ENCODE measurements around the gene COL5A2.

COL5A2 gene

DNA sequence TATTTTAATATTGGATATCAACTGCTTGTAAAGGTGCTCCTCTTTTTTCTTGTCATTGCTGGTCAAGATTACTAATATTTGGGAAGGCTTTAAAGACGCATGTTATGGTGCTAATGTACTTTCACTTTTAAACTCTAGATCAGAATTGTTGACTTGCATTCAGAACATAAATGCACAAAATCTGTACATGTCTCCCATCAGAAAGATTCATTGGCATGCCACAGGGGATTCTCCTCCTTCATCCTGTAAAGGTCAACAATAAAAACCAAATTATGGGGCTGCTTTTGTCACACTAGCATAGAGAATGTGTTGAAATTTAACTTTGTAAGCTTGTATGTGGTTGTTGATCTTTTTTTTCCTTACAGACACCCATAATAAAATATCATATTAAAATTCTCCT, 167.2 kb downstream of the COL5A2 start:
- H3K27me3 ChIP-seq (ENCODE audit: insufficient read depth, low read length, poor library complexity, severe bottlenecking): no peaks in the 10 kb centered on the region
- H3K79me2 ChIP-seq (ENCODE audit: insufficient read depth, low read length): no peaks in the 10 kb centered on the region
- no peaks in the 10 kb centered on the region for H4K20me1 ChIP-seq (ENCODE audit: insufficient read depth, low read length, poor library complexity, severe bottlenecking)
- H3K4me2 ChIP-seq (ENCODE audit: low read depth, low read length, poor library complexity, severe bottlenecking): no peak overlapping the region
- no peaks in the 10 kb centered on the region for H3K36me3 ChIP-seq (ENCODE audit: insufficient read depth, low read length)
- no peaks in the 10 kb centered on the region for H3F3A ChIP-seq (ENCODE audit: low read depth)
- H3K4me3 ChIP-seq (ENCODE audit: low read length, poor library complexity, severe bottlenecking): no peak overlapping the region
- H3K9ac ChIP-seq (ENCODE audit: low read depth, low read length, poor library complexity, severe bottlenecking): no peak overlapping the region
- no peaks in the 10 kb centered on the region for H3K9me2 ChIP-seq (replicated peaks; ENCODE audit: low read depth, low read length)
- no peaks in the 10 kb centered on the region for H3K9me3 ChIP-seq (ENCODE audit: insufficient read depth, low read depth, low read length)
- H3K4me1 ChIP-seq (ENCODE audit: insufficient read depth, low read length, poor library complexity, severe bottlenecking): no peaks in the 10 kb centered on the region
- H2AFZ ChIP-seq (ENCODE audit: low read length): no peak overlapping the region
- TF ChIP-seq EZH2phosphoT487 (IDR thresholded peaks at IDR 0.05; ENCODE audit: borderline replicate concordance) (no peak), CTCF (conservative IDR thresholded peaks at IDR 0.05; ENCODE audit: low read length) (no peak)

GRCh38 chr2:189010536-189010935, 169.0 kb downstream of the COL5A2 start:
- Histone ChIP-seq H4K20me1 (ENCODE audit: insufficient read depth, low read length, poor library complexity, severe bottlenecking) (no peaks in the 10 kb centered on the region), H3K9ac (ENCODE audit: low read depth, low read length, poor library complexity, severe bottlenecking) (no peak overlapping the region), H3K36me3 (ENCODE audit: insufficient read depth, low read length) (no peaks in the 10 kb centered on the region), H3K27me3 (ENCODE audit: insufficient read depth, low read length, poor library complexity, severe bottlenecking) (no peaks in the 10 kb centered on the region), H3K9me3 (ENCODE audit: insufficient read depth, low read depth, low read length) (no peaks in the 10 kb centered on the region), H3K9me2 (replicated peaks; ENCODE audit: low read depth, low read length) (no peaks in the 10 kb centered on the region), H3K4me1 (ENCODE audit: insufficient read depth, low read length, poor library complexity, severe bottlenecking) (no peaks in the 10 kb centered on the region), H3K4me2 (ENCODE audit: low read depth, low read length, poor library complexity, severe bottlenecking) (no peak overlapping the region), H3F3A (ENCODE audit: low read depth) (no peaks in the 10 kb centered on the region), H2AFZ (ENCODE audit: low read length) (no peak overlapping the region), H3K4me3 (ENCODE audit: low read length, poor library complexity, severe bottlenecking) (no peak overlapping the region), H3K79me2 (ENCODE audit: insufficient read depth, low read length) (no peaks in the 10 kb centered on the region)
- TF ChIP-seq CTCF (conservative IDR thresholded peaks at IDR 0.05; ENCODE audit: low read length): no peak
- TF ChIP-seq EZH2phosphoT487 (IDR thresholded peaks at IDR 0.05; ENCODE audit: borderline replicate concordance): no peak

GRCh38 chr2:189008555-189009262, 170.9 kb downstream of the COL5A2 start:
- Histone ChIP-seq H3K4me2 (ENCODE audit: low read depth, low read length, poor library complexity, severe bottlenecking) (no peak overlapping the region), H3K4me3 (ENCODE audit: low read length, poor library complexity, severe bottlenecking) (no peak overlapping the region), H3K27me3 (ENCODE audit: insufficient read depth, low read length, poor library complexity, severe bottlenecking) (no peaks in the 10 kb centered on the region), H4K20me1 (ENCODE audit: insufficient read depth, low read length, poor library complexity, severe bottlenecking) (no peaks in the 10 kb centered on the region), H3K9me3 (ENCODE audit: insufficient read depth, low read depth, low read length) (no peaks in the 10 kb centered on the region), H3K9ac (ENCODE audit: low read depth, low read length, poor library complexity, severe bottlenecking) (no peak overlapping the region), H3K36me3 (ENCODE audit: insufficient read depth, low read length) (no peaks in the 10 kb centered on the region), H3K4me1 (ENCODE audit: insufficient read depth, low read length, poor library complexity, severe bottlenecking) (no peaks in the 10 kb centered on the region), H3K79me2 (ENCODE audit: insufficient read depth, low read length) (no peaks in the 10 kb centered on the region), H3K9me2 (replicated peaks; ENCODE audit: low read depth, low read length) (no peaks in the 10 kb centered on the region), H2AFZ (ENCODE audit: low read length) (no peak overlapping the region), H3F3A (ENCODE audit: low read depth) (no peaks in the 10 kb centered on the region)
- TF ChIP-seq EZH2phosphoT487 (IDR thresholded peaks at IDR 0.05; ENCODE audit: borderline replicate concordance) (no peak), CTCF (conservative IDR thresholded peaks at IDR 0.05; ENCODE audit: low read length) (no peak)
